Fibroblast of skin of right biceps (primary cell): ENCODE measurements around the gene STX5.
"Not testable (repeated sequence)": the region's sequence is repeated elsewhere in the genome, so short reads cannot be mapped to it uniquely, and the experiment has no call there.

ENCODE experiments used
- DNase-seq: peaks from one replicate; pipeline ENCODE4 v3.0.0-alpha.2; 2013

Gene STX5

DNA sequence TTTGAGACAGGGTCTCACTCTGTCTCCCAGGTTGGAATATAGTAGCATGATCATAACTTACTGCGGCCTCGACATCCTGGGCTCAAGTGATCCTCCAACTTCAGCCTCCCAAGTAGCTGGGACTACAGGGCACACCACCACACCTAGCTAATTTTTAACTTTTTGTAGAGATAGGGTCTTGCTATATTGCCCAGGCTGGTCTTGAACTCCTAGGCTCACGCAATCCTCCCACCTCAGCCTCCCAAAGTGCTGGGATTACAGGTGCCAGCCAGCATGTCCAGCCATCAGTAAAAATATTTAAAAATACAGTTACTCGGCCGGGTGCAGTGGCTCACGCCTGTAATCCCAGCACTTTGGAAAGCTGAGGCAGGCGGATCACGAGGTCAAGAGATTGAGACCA, 3.7 kb downstream of the STX5 start:
- DNase-seq = not testable (repeated sequence)

DNA sequence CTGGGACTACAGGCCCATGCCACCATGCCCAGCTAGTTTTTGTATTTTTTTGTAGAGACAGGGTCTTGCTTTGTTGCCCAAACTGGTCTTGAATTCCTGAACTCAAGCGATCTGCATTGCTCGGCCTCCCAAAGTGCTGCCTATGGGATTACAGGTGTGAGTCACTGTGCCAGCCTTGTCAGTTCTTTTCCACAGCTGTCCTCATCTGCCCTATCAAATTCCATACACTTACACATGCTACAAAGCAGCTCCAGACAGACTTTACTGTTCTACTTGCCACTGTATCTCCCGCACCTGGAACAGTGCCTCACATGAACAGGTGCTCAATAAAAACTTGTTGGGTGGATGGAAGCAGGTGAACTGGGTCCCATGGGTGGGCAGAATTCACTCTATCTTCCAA, 8.2 kb downstream of the STX5 start:
- DNase-seq = no peak

DNA sequence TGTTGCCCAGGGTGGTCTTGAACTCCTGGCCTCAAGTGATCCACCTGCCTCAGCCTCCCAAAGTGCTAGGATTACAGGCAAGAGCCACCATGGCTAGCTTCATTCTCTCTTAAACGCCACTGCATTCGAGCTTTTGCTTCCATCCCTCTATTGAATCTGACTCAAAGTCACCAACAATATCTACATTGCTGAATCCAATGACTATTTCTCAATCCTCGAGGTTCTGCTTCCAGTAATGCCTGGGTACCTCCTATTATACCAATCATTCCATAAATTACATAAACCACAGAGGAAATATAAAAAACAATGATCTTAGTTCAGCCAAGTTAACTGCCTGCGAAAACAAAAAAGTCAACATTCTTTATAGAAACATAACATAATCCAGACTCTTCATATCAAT, 14.7 kb downstream of the STX5 start:
- DNase-seq = no peak

DNA sequence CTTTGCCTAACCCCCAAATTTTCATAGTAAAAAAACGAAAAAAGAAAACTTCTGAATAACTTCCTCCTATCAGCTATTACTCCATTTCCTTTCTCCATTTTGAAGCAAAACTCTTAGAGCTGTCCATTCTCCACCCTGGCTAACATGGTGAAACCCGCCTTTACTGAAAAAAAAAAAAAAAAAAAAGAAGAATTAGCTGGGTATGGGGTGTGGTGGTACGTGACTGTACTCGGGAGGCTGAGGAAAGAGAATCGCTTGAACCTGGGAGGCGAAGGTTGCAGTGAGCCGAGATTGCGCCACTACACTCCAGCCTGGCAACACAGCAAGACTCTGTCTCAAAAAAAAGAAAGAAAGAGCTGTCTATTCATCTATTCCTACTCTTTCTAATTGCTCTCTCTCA, 15.3 kb downstream of the STX5 start:
- DNase-seq = no peak

DNA sequence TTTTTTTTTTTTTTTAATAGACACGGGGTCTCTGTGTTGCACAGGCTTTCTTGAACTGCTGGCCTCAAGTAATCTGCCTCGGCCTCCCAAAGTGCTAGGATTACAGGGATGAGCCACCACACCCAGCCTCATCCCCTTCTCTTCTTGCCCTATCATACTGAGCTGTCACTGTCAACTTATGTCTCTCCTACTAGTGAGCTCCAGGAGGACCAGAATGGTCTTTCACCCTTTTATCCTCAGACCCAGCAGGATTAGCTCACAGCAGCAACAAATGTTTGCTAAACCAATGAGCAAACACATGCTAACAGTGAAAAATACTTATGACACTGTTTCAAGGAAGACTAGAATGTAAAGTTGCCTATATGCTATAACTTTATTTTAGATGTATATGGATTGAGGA, 20.2 kb downstream of the STX5 start:
- no peak for DNase-seq

DNA sequence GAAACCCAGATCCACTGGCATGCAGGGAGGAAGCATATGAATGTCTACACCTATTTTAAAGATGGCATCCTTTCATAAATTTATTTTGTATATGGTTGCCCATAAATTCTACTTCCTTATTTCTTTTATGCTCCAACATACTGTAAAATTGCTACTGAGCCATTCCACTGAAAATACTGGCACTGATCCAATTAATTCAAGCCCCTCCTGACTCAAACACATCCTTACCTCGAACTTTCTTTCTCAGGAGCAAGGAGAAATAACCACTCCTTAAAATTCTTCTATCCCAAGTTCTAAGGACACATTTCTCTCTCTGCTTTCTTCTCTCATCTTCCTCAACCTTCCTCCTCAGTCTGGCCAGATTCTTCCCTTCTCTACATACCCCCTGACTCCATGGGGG, 21.1 kb downstream of the STX5 start:
- DNase-seq = no peak

DNA sequence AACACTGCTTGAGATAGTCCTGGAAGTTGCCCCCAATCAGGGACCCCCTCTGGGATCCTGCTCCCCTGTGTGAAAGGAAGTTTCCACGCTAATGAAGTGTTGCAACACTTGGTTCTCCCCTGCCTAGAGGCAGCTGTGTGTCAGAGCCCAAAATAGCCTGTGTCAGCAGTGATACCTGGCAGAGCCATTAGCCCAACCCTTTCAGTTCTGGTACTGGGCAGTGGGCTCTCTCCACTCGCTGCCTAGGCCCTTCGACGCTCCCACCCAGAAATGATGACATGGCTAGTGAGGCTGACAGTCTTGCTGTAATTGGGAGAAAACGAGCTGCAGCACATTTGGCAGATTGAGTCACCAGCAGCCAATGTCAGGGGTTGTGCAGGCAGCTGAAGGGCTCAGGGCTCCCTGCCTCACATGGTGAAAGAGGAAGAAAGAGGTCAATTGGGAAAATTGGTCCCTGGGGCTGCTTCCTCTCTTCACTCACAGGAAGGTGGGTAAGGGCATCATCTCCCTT, 25.2 kb downstream of the STX5 start:
- peak; percentile 13 for DNase-seq

DNA sequence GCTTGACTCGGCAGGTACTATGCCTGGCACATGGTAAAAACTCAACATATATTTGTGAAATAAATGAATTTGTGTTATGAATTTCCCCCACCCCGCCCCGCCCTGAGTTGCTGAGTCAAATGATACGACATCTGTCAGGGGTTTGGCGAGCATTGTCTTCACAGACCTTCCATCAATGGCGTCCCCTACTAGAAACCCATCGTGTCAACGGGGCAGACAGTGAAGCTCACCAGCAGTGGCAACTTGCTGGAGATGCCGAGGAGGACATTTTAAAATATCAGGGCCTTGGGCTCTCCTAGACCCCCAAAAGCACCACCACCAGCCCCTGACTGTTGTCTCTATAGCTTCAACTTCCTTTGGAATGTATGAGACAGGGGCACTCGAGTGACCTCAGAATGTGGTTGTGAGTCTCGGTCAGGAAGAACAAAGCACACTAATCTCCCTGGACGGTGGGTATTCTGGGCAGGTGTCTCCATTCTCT, 25.9 kb downstream of the STX5 start:
- DNase-seq = peak; percentile 26

DNA sequence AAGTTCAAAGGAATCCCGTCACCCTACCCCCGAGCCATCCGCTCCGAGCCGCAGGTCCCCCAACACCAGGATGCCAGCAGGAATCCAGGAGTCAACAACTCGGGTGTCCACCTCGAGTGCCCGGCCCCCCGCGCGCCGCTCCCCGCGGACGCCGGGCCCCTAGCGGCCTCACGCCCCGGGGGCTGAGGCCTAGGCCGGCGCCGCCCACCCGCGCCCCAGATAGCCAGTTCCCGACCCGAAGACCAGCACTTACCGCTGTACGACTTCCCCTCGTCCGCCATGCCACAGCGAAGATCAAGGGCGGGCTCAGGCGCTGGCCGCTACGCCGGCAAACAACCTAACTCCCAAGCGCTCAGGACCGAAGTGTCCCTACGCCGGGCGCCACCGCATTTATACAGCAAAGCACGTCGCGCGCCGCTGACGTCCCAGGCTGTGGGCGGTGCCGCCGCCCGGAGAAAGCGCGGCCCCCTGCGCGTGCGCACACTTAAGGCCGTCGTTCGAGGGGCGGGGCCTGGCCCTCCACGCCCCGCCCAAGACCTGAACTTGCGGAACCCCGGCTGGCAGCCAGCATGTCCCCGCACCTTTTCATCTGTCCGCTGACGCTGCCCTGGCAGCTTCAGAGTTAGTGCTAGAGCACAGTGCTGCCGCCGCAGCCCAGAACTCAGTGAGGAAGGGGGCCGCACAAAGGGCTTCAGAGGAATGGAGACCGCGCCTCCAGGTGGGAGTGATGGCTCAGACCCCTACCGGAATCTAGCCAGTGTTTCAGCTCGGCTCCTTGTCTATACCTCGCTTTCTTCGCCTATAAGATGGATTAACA, 26.6 kb downstream of the STX5 start, which contains the start of gene NXF1:
Gene NXF1, minus strand, starts transcription at position 365 of the 817 bp plus-strand sequence. Its CDS starts 84 bp downstream, at position 281.
- peak; percentile 92 for DNase-seq

DNA sequence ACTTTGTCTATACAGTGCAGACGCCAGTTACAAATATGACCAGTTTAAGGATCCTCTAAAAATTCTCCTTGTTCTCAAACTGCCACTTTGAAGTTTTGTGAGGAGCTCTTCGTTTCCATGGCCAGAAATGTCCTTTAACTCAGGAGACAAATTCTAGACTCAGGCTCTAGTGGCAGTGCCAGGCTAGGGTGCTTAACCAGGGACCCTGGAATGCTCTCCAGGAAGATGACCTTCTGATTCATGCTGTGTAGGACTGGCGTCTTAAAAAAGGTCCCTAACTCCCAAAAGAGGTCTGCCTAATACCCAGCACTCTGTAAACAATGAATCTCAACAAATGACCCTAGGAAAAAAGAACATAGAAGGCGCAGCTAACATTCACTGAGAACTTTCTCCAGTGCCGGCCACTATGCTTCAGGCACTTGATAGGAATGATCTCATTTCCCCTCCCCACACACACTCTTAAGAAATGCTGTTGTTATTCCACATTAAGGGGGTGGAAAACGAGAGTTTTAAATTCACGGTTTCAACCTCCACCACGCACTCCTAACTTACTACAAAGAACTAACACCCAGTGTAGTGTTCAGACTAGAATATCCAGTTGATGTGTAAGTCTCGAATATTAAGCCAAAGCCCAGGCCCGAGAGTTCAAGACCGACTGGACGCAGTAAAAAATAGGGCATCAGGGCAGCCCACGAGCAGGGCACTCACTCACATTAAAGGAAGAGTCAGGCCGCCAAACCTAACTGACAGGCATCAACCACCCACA, 27.4 kb downstream of the STX5 start:
- peak; percentile 28 for DNase-seq

DNA sequence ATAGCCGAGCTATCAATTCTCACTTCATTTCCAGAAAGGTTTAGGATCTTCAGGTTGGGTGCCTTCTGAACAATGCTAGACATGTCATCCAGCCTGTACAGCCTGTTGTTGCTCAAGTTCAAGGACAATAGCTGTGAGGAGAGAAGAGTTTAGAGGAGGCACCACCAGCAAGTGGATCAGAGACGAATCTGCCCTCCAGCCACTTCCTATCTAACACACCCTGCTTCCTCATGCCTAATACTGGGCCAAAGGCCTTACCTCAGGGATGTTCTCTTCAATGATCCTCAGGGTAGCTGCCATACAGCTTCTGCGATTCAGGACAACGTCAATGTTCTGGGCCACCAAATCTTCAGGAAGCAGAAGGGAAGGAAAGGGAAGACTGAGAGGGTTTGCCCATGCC, 30.8 kb downstream of the STX5 start:
- DNase-seq = no peak

DNA sequence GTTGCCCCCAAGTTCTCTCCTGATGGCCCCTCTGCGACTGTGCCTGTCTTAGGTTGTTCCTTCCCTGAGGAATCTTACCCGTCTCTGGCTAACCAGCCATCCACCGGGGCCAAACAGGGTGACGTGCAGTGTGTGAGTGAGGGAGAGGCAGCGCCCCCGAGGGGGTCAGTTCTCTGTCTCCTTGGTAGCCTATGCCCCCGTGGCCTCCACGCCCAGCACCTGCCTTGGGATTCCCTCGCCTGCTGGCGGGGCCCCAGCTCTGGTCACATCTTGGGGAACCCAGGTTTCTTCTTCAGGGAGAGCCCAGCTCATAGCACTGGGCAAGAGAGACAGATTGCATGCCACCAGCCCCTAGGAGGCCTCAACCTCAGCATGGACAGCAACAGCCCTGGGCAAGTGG, 32.4 kb downstream of the STX5 start:
- DNase-seq = no peak

DNA sequence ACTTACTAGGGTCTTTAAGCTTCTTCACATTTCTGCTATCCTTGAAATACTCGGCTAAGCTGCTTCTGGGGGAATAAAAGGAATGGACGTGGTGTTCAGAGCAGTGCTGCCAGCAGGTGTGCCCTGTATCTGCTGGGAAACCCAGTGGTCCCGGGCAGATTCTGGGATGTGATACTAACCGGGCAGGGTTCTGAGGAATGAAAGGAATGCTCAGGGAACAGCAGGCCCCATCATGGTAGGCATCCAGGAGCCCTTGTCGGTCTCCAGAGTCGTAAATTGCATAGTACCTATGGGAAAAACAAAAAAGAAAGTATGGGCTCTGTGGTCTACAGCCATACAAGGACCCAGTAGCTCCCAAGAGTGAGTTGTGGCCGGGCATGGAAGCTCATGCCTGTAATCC, 35.6 kb downstream of the STX5 start:
- no peak for DNase-seq

DNA sequence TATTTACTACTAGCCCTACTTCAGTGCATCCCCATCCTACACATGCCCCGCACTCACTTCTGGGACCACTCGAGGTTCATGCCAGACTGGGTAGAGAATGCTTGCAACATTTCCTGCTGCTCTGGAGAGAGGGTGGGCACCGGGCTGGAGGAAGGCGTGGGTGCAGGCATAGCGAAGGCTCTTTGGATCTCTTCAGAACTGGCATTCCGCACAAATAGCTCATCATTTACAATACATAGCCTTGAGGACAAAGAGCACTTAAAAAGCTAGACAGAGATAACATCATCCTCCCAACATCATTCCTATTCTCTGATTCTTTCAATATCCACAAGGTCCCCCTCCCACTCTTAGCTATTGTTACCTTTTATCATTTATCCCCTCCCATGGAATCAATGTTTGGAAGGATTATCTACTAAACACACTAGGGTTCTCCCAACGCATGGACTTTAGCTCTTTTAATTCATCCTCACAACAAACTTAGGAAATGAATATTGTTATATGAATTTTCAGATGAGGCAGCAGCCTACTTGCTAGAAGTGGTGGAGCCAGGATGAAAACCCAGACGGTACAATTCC, 37.6 kb downstream of the STX5 start:
- DNase-seq = no peak

DNA sequence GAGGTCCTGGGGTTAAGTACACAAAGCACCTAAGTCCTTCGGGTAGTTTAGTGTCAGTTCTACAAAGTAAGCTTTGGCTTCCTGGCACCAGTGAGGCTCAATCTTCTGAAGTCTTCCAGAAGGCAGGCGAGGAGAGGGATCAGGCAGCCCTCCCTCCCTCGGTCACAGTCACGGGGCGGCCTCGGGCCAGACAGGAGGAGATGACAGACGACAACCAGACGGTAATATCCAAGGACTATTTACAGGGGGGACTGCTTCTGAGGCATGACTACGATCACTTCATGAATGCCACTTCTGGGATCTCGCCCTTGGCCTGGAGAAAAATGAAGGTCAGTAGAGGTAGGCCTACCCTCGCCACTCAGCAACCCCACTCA, 39.7 kb downstream of the STX5 start:
- peak; percentile 10 for DNase-seq

DNA sequence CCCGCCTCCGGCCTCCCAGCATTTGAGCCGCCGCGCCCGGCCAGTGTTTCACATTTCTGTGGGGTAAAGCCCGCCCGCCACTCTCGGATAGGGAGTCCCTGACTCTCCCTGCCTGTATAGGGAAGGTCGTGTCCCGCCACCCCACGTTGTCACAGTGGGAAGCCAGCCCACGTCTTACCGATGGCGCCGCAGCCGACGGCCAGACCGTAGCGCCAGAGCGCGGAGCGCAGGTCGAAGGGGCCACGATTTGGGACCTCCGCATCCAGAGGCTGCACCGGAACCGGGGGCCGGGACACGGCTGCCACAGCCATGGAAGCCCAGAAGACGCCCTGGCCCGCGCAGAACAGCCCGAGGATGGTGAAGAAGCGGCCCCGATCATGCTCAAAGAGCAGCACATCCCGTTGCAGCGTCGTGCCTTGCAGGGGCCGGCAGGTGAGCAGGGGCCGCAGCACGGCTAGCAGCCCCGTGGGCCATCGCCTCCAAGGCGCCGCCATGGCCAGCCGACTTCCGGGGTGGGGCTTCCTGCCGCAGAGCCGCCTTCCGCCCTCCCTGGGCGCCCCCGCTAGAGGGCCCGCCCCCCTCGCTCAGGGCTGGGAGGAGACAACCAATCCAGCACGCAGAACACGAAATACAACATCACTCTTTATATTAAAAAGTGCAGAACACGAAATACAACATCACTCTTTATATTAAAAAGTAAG, 40.2 kb downstream of the STX5 start, which contains the start of gene TMEM223:
Gene TMEM223, minus strand, starts transcription at position 506 of the 701 bp plus-strand sequence. Its CDS starts 12 bp downstream, at position 494.
- peak; percentile 79 for DNase-seq

DNA sequence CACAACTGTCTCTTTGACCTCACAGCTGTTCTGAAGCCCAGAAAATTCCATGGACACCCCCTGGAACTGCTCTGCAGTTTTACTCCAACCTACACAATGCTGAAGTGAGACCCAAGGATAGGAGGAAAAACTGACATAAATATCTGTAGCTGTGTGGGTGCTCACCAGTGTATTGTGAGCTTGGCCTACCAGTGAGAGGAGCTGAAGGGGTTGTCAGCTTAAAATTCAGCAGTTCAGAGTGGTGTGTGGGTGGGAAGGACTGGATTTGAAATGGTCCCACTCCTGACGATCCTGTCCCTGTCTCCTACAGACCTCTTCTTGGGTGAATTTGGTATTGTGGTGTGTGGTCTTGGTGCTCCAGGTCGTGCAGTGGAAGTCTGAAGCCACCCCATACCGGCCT, 42.3 kb downstream of the STX5 start:
- no peak for DNase-seq

DNA sequence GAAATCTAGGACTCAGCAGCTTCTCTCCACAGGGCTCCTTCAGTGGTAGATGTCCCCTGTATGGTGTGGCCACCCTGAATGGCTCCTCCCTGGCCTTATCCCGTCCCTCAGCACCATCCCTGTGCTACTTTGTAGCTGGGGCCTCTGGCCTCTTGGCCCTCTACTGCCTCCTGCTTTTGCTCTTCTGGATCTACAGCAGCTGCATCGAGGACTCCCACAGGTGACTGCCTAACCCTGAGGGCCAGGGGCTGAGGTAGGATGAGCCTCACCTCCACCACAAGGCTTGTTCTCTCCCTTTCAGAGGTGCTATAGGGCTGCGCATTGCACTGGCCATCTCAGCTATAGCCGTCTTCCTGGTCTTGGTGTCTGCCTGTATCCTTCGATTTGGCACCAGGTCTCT, 42.9 kb downstream of the STX5 start:
- DNase-seq = no peak

DNA sequence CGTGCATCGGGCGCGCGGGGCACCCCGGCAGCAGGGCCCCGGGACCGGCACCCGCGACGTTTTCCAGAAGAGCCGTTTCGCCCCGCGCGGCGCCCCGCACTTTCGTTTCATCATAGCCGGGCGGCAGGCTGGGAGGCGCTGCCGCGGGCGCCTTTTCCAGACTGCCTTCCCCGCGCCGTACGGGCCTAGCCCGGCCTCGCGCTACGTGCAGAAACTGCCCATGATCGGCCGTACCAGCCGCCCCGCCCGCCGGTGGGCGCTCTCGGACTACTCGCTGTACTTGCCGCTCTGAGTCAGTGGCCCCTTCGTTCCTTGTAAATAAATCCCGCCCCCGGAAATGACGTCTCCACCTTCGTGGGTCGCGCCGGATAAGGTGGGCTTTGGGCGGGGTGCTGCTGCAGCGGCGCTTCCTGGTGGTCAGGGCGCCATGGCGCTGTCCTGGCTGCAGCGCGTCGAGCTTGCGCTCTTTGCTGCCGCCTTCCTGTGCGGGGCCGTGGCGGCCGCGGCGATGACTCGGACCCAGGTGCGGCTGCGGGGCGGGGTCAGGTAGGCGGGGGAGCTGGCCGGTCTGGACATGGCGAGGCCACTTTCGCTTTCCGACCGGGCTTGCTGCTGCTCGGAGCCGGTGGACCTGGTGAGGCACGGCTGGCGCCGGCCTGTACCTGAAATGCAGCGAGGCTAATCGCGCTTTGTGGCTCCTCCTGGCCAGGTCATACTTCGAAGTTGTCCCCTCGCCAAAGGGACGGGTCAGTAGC, 44.7 kb downstream of the STX5 start, which contains the start of gene TMEM179B:
Gene TMEM179B, plus strand, starts transcription at position 398 of the 755 bp plus-strand sequence. Its CDS starts 30 bp downstream, at position 428.
- peak; percentile 98 for DNase-seq

DNA sequence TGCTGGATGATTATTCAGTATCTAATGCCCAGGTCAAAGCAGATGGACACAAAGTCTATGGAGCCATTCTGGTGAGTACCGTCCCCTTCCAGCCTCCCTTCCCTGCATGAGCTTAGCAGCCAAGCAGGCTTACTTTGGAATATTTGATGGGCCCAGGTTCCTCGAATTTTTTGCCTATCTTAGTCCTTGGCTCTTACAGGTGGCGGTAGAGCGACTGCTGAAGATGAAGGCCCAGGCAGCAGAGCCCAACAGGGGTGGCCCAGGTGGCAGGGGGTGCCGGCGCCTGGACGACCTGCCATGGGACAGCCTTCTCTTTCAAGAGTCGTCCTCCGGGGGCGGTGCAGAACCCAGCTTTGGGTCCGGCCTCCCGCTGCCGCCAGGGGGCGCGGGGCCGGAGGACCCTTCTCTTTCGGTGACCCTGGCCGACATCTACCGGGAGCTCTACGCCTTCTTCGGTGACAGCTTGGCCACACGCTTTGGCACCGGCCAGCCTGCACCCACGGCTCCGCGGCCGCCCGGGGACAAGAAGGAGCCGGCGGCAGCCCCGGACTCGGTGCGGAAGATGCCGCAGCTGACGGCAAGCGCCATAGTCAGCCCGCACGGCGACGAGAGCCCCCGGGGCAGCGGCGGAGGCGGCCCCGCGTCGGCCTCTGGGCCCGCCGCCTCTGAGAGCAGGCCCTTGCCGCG, 45.4 kb downstream of the STX5 start:
- DNase-seq = peak; percentile 82

DNA sequence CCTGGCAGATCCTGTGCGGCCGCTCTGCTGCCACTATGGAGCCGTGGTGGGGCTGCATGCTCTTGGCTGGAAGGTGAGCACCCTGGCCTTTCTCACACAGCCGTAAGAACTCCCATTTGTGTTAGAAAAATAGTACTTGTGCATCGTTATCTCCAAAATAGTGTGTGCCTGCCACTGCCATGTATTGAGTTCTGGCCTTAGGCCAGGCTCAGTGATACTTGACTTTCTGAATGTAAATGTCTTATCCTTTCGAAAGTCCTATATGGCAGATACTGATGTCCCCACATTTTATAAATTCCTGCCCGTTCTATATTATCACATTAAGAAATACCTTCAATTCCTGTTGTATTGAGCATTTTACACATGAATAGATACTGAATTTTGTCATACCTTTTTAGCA, 49.1 kb downstream of the STX5 start:
- DNase-seq = no peak
